AG04450 (cell line): ENCODE results near the gene FOXC2. TPM values are rescaled to one million over a fixed set of nuclear protein-coding genes. Genes with fewer than 3 reads are reported as not detected.
A peak's percentile ranks its signal among the peaks of the same experiment; 100 is the strongest.

Experiments
- CTCF ChIA-PET: fragments of 300-600, 350-600 bp; formaldehyde crosslinking; extraction: SDS; loops from one replicate; lab custom pipeline; 2022; ENCODE audit warnings: antibody characterized with exemption, inconsistent platforms; lab: Charles Lee
- POLR2A ChIA-PET: fragments of 350-600 bp; formaldehyde crosslinking; extraction: SDS; loops from one replicate; lab custom pipeline; 2021; ENCODE audit warnings: antibody characterized with exemption, inconsistent platforms; lab: Yijun Ruan, JAX
- DNase-seq: peaks from one replicate; pipeline ENCODE4 v3.0.0-alpha.2; 2011; ENCODE audit warnings: low read depth, low spot score
- H3K27ac ChIP-seq: one replicate; pipeline ENCODE4 v1.5.1; 2012; ENCODE audit warnings: low read depth, low read length, control low read depth
- H3K27me3 ChIP-seq: one replicate; pipeline ENCODE4 v1.6.0; 2012; ENCODE audit warnings: low read length; ENCODE audit not compliant: control insufficient read depth, insufficient read depth
- H3K4me3 ChIP-seq: 2 replicates; pipeline ENCODE4 v1.5.1; 2011; ENCODE audit warnings: mild to moderate bottlenecking, low read depth, low read length, control low read depth
- H3K9me3 ChIP-seq: 2 replicates; pipeline ENCODE4 v1.5.1; 2012; ENCODE audit warnings: low read length; ENCODE audit not compliant: control insufficient read depth, insufficient read depth
- CTCF ChIP-seq: IDR thresholded peaks from 2 replicates; pipeline ENCODE4 v1.5.1; 2011; ENCODE audit warnings: low read depth, low read length, control low read depth, inconsistent platforms
- polyA plus RNA-seq: library from polyadenylated mRNA; depleted of rRNA; stranded (reverse); fragments of >200 nt; gene quantifications from 2 replicates; pipeline ENCODE4 v1.2.3, GENCODE V29; 2011

The FOXC2 gene
- polyA plus RNA-seq, 1 experiment = 0.79 TPM

DNA sequence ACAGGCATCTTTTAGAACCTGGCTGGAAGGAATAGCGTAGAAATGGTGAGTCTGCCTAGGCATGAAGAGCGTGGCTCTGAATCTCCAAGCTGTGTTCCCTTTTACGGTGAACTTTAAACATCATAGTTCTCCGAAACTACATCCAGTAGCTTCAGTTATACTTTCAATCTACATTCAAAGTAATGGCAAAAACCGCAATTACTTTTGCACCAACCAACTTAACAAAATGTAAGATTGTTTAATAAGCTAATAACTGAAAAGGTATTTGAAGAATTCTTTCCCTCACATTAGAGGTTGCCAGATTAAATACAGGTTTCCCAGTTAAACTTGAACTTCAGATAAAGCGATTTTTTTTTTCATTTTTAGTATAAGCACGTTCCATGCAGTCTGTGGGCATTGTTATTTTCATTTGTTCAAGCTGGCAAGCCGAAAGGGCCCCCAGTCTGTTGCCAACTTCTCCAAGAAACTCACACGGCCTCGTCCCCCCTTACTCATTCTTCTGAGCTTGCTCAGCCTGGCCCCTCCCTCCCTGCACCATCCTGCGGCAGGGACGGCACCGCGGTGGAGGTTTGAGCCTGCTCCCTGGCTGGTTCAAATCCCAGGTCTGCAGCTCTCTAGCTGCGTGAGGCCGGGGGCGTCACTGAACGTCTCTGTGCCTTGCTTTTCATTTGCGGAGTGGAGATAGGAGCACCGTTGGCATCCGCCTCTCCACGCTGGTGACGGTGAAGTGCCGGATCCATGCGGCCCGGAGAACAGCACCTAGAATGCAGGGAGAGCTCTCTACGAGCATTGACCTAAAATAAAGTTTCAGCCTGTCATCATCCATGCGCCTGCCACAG lies 8.1 kb upstream of the FOXC2 start:
- TF ChIP-seq CTCF = no peak
- H3K9me3 ChIP-seq = peaks cover 3% of the 10 kb centered on the region; the same call in 1 of the 2 replicates
- H3K27ac ChIP-seq = no peak overlapping the region
- ChIA-PET POLR2A (no interaction called here), CTCF (interaction anchor here (0.7 to 1.8 kb wide), 6 partner anchors 39 to 737 kb away, joined by 3 to 9 read pairs (median 5); no protein-coding TSS in a partner anchor)
- H3K4me3 ChIP-seq = no peak overlapping the region
- peaks cover 2% of the 10 kb centered on the region for H3K27me3 ChIP-seq
- no peak for DNase-seq

DNA sequence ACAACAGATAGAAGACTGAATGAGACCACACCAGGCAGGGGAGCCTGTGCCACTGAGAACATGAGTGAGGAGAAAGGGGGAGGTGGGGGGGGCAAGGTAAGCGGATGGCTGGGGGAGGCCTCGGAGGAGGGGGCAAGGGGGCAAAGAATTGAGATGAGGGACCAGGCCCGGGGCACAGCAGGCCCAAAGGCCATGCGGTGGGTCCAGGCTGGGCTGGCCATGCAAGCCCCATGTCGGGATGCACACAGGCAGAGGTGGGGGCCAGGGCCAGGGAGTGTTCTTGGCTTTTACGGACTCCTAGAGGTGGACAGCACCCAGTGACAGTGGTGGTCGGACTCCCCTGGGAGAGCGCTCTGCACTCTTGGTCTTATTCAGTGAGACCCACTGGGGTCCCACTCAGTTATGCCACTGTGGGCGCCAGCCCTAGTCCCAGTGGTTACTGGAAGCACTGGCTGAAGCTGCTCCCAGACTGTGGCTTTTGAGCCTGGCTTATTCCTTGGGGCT lies 6.8 kb upstream of the FOXC2 start:
- Histone ChIP-seq H3K27me3 (peaks cover 2% of the 10 kb centered on the region), H3K9me3 (peaks cover 3% of the 10 kb centered on the region; the same call in 1 of the 2 replicates), H3K27ac (no peak overlapping the region), H3K4me3 (no peak overlapping the region)
- ChIA-PET POLR2A (interaction anchor here (0.6 kb wide), 1 partner anchor 492 kb away, joined by 3 read pairs; no protein-coding TSS in a partner anchor), CTCF (no interaction called here)
- DNase-seq = no peak
- TF ChIP-seq CTCF = no peak

- no peak for TF ChIP-seq CTCF
- ChIA-PET POLR2A (no interaction called here), CTCF (interaction anchor here (0.9 to 4.4 kb wide), 8 partner anchors 10 to 743 kb away, joined by 3 to 148 read pairs (median 8); no protein-coding TSS in a partner anchor)
- H3K4me3 ChIP-seq = no peak overlapping the region
- peaks cover 2% of the 10 kb centered on the region for H3K27me3 ChIP-seq
- no peak for DNase-seq
- no peak overlapping the region for H3K27ac ChIP-seq
- no peaks in the 10 kb centered on the region; the same call in 1 of the 2 replicates for H3K9me3 ChIP-seq
Measured at GRCh38 chr16:86562356-86562755, 4.3 kb upstream of the FOXC2 start.

- POLR2A ChIA-PET = interaction anchor here (0.6 kb wide), 1 partner anchor 821 kb away, joined by 4 read pairs; no protein-coding TSS in a partner anchor
- peak; percentile 100 for TF ChIP-seq CTCF
- H3K27ac ChIP-seq = peak overlapping the region; percentile 47
- CTCF ChIA-PET = interaction anchor here (0.7 to 4.4 kb wide), 41 partner anchors 9 to 744 kb away, joined by 3 to 148 read pairs (median 4); no protein-coding TSS in a partner anchor
- no peaks in the 10 kb centered on the region; the same call in 1 of the 2 replicates for H3K9me3 ChIP-seq
- H3K27me3 ChIP-seq = peaks cover 2% of the 10 kb centered on the region
- H3K4me3 ChIP-seq = peak overlapping the region; percentile 50
- DNase-seq = peak; percentile 80
Measured at GRCh38 chr16:86563469-86564345, 2.9 kb upstream of the FOXC2 start.
